Suprapubic skin (tissue), 4 donors: ENCODE data around the gene ANKFN1.

ENCODE experiments used
- CTCF ChIP-seq, 2 donors: fragments of 200-600 bp in 1 of 2; fragments of 450-650 bp in 1 of 2; sonication (generic) in 1 of 2; IDR thresholded peaks; one replicate each; pipeline ENCODE4 v1.5.1; 2016 to 2019; ENCODE audit warnings: antibody characterized with exemption in 2 of 2, mild to moderate bottlenecking in 1 of 2, moderate library complexity in 1 of 2
- EP300 ChIP-seq: sonication (generic); formaldehyde crosslinking; IDR thresholded peaks from one replicate; pipeline ENCODE4 v1.6.1; 2017; ENCODE audit warnings: antibody characterized with exemption
- POLR2A ChIP-seq, 2 donors: fragments of 450-650 bp; IDR thresholded peaks; one replicate each; pipeline ENCODE4 v1.6.1; 2017; ENCODE audit warnings: antibody characterized with exemption in 2 of 2, mild to moderate bottlenecking in 2 of 2, moderate library complexity in 2 of 2
- POLR2AphosphoS5 ChIP-seq, 3 donors: sonication (generic); formaldehyde crosslinking; IDR thresholded peaks; one replicate each; pipeline ENCODE4 v1.6.1; 2017; ENCODE audit warnings: antibody characterized with exemption in 3 of 3

- TF ChIP-seq CTCF (IDR thresholded peaks at IDR 0.05) (peak in 1 of 2 donors; percentile 21), POLR2A (IDR thresholded peaks at IDR 0.05) (no peak), EP300 (no peak), POLR2AphosphoS5 (IDR thresholded peaks at IDR 0.05) (no peak)
Observed at GRCh38 chr17:56319531-56319930, 166.3 kb downstream of the ANKFN1 start.
